ENCODE results near the gene PBX3. TPM values are rescaled to one million over a fixed set of nuclear protein-coding genes. Genes with fewer than 3 reads are reported as not detected.

The PBX3 gene
- total RNA-seq, 4 donors from 2014 or later, result 18.0 to 33.5 (median 24.2) TPM

DNA sequence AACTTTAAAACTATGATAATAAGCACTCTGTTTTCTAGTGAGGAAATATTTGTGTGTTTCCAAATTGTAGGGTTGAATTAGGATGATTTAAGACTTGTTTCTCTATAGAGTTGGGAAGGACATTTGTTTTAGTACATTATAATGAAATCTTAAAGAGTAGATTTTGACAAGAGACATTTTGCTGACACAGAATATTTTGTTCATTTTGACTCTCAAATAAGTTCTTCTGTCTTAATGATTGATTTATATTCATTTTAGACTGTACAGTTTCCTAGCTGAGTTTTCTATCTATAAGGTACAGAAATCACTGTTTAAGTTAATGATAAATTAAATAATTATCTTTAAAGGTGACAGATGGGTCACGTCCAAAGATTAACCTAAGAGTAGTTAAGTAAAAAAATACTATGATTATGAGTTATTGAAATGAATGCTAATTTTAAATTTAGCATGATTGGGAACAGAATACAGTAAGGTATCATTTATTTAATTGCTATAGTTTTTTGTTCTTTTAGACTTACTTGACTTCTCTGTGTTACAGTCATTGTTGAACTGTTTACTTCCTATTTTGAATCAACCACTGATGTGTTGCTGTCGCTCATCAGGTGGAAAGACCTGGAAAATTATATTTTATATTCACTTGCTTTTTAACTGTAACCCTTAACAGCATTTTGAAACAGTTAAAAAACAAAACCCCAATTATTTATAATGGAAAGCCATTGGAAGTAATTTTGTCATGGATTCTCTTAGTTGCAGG lies 19.5 kb downstream of the PBX3 start:
- Histone ChIP-seq H3K4me1 (peaks cover 0 to 33% (median 12%) of the 10 kb centered on the region in 4 donors), H3K9me3 (no peaks in the 10 kb centered on the region), H3K36me3 (no peaks in the 10 kb centered on the region), H3K4me3 (no peak overlapping the region), H3K27me3 (no peaks in the 10 kb centered on the region), H3K27ac (no peak overlapping the region)
- 92 to 93% methylated on average over 2 of the region's 2 CpGs for WGBS, 2 donors
- TF ChIP-seq, protein P1, sequence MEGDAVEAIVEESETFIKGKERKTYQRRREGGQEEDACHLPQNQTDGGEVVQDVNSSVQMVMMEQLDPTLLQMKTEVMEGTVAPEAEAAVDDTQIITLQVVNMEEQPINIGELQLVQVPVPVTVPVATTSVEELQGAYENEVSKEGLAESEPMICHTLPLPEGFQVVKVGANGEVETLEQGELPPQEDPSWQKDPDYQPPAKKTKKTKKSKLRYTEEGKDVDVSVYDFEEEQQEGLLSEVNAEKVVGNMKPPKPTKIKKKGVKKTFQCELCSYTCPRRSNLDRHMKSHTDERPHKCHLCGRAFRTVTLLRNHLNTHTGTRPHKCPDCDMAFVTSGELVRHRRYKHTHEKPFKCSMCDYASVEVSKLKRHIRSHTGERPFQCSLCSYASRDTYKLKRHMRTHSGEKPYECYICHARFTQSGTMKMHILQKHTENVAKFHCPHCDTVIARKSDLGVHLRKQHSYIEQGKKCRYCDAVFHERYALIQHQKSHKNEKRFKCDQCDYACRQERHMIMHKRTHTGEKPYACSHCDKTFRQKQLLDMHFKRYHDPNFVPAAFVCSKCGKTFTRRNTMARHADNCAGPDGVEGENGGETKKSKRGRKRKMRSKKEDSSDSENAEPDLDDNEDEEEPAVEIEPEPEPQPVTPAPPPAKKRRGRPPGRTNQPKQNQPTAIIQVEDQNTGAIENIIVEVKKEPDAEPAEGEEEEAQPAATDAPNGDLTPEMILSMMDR (IDR thresholded peaks at IDR 0.05), result no peak
- no peak for TF ChIP-seq POLR2A (IDR thresholded peaks at IDR 0.05)
- no peak for TF ChIP-seq EP300 (IDR thresholded peaks at IDR 0.05)
- no peak for DNase-seq (ENCODE audit: low spot score in 2 of 2)

DNA sequence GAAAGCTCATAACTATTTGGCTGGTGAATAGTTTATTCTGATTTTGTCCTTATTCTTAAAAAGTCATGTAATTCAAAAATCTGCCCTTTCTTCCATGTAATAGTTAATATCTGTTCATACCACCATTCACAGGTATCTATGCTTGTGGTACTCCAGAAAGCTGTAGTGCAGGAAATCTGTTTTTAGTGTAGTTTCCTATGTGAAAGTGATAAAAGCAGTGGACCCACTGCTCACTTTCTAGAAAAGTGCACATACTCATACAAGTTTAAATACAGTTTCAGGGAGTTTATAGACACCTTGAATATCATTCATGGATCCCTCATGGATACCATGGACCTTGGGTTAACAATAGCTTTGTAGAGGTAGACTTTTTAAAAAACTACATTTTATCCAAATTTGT lies 20.2 kb downstream of the PBX3 start:
- Histone ChIP-seq H3K36me3 (no peaks in the 10 kb centered on the region), H3K4me3 (no peak overlapping the region), H3K4me1 (peaks cover 0 to 26% (median 11%) of the 10 kb centered on the region in 4 donors), H3K27me3 (no peaks in the 10 kb centered on the region), H3K9me3 (no peaks in the 10 kb centered on the region), H3K27ac (no peak overlapping the region)
- DNase-seq (ENCODE audit: low spot score in 2 of 2), result no peak
- TF ChIP-seq, protein P1 (IDR thresholded peaks at IDR 0.05), result no peak
- TF ChIP-seq POLR2A (IDR thresholded peaks at IDR 0.05) (no peak), EP300 (IDR thresholded peaks at IDR 0.05) (no peak)

DNA sequence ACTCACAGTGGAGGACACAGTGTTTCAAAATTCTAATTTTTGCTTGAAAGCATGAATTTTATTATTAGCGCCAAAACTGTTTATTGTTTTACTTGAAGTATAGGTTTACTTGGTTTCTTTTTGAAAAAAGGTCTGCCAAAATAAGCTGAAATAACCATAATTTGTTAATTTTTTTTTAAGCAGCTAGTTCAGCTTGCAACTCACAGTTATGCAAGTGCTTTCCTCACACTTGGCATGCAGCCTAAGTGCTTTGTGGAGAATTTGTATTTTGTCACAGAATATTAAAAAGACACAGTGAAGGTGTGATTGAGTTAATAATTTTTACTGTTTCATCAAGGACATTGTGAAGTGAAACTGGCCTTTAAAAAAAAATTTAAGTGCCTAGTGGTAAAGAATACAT lies 21.6 kb downstream of the PBX3 start:
- H3K36me3 ChIP-seq, result no peaks in the 10 kb centered on the region
- H3K9me3 ChIP-seq, result no peaks in the 10 kb centered on the region
- 97 to 100% methylated on average over 1 of the region's 1 CpG for WGBS, 2 donors
- H3K27ac ChIP-seq, result no peak overlapping the region
- no peak overlapping the region for H3K4me3 ChIP-seq
- DNase-seq (ENCODE audit: low spot score in 2 of 2), result no peak
- H3K4me1 ChIP-seq, result peaks cover 0 to 12% (median under 1%) of the 10 kb centered on the region in 4 donors
- no peaks in the 10 kb centered on the region for H3K27me3 ChIP-seq
- TF ChIP-seq, protein P1 (IDR thresholded peaks at IDR 0.05), result no peak
- TF ChIP-seq POLR2A (IDR thresholded peaks at IDR 0.05) (no peak), EP300 (IDR thresholded peaks at IDR 0.05) (no peak)

DNA sequence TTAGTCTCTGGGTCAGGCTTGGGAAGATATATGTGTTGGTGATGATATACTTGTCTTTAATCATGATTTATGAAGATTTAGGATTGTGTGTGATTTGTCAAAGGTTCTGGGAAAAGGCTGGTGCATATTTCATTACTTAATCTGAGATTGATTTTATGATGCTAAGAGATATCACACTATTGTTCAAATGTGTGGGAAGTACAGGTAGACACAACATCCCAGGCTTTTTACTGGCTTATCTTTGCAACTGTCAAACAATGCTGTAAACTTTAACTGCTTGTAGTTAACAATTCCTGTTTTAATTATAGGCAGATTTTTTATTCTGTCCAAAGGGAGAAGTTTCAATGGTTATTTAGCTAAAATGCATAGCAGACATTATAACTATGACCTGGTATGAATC lies 23.9 kb downstream of the PBX3 start:
- no peak for DNase-seq (ENCODE audit: low spot score in 2 of 2)
- H3K27ac ChIP-seq, result no peak overlapping the region
- no peak overlapping the region for H3K4me3 ChIP-seq
- H3K36me3 ChIP-seq, result peaks cover 0 to 4% (median 0%) of the 10 kb centered on the region in 3 donors
- H3K27me3 ChIP-seq, result no peaks in the 10 kb centered on the region
- H3K9me3 ChIP-seq, result peaks cover 0 to 8% (median 2%) of the 10 kb centered on the region in 4 donors
- peaks cover 0 to 3% (median 0%) of the 10 kb centered on the region in 4 donors for H3K4me1 ChIP-seq
- TF ChIP-seq, protein P1 (IDR thresholded peaks at IDR 0.05), result no peak
- TF ChIP-seq EP300 (IDR thresholded peaks at IDR 0.05) (no peak), POLR2A (IDR thresholded peaks at IDR 0.05) (no peak)

DNA sequence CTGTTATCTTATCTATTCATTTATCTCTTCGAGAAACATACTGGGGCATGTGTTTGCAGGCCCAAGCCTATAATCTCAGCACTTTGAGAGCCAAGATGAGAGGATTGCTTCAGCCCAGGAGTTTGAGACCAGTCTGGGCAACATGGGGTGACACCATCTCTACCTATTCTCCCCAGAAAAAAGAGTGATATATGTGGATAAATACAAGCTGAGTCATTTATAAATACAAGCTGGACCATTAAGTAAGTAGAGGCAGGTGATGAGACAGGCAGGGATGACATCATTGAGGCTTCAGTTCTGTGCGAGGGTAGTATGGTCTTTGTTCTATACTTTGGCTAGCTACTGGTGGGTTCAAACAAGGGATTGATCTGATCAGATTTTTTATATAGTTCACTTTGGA lies 25.6 kb downstream of the PBX3 start:
- Histone ChIP-seq H3K36me3 (peaks cover 0 to 4% (median 0%) of the 10 kb centered on the region in 3 donors), H3K4me1 (peaks cover 0 to 3% (median 0%) of the 10 kb centered on the region in 4 donors), H3K4me3 (no peak overlapping the region), H3K27ac (no peak overlapping the region), H3K9me3 (peaks cover 0 to 8% (median 2%) of the 10 kb centered on the region in 4 donors), H3K27me3 (no peaks in the 10 kb centered on the region)
- DNase-seq (ENCODE audit: low spot score in 2 of 2), result no peak
- WGBS, 2 donors, result 88 to 95% methylated on average over 2 of the region's 2 CpGs
- TF ChIP-seq, protein P1 (IDR thresholded peaks at IDR 0.05), result no peak
- no peak for TF ChIP-seq EP300 (IDR thresholded peaks at IDR 0.05)
- no peak for TF ChIP-seq POLR2A (IDR thresholded peaks at IDR 0.05)
